Measurements from ENCODE around the gene NOP9. TPM values are rescaled to one million over a fixed set of nuclear protein-coding genes. Genes with fewer than 3 reads are reported as not detected.
"Not testable (repeated sequence)": the region's sequence is repeated elsewhere in the genome, so short reads cannot be mapped to it uniquely, and the experiment has no call there.

NOP9 gene
- total RNA-seq, 2 donors from 2014 or later = 25.7 to 27.7 TPM

- H3K9me3 ChIP-seq (ENCODE audit: control insufficient read depth, low read length, poor library complexity, severe bottlenecking); H3K36me3 Mint-ChIP-seq (ENCODE audit: low read depth); H3K4me3 Mint-ChIP-seq; H3K27ac Mint-ChIP-seq; ATAC-seq; DNase-seq; H3K4me1 Mint-ChIP-seq: not testable (repeated sequence)
- peaks cover 50% of the 10 kb centered on the region for H3K27me3 Mint-ChIP-seq
These were observed 54.8 kb downstream of the NOP9 start for GRCh38 chr14:24354482-24354825.

- Mint-ChIP-seq H3K4me3 (no peak overlapping the region), H3K36me3 (ENCODE audit: low read depth) (peaks cover 3% of the 10 kb centered on the region), H3K27me3 (peaks cover 49% of the 10 kb centered on the region), H3K4me1 (peaks cover 5% of the 10 kb centered on the region), H3K27ac (no peak overlapping the region)
- DNase-seq (no peak), ATAC-seq (no peak)
- no peaks in the 10 kb centered on the region for H3K9me3 ChIP-seq (ENCODE audit: control insufficient read depth, low read length, poor library complexity, severe bottlenecking)
These were observed 55.4 kb downstream of the NOP9 start for GRCh38 chr14:24355009-24355408.

GRCh38 chr14:24356208-24356607 lies 56.6 kb downstream of the NOP9 start:
- H3K4me3 Mint-ChIP-seq = no peak overlapping the region
- peaks cover 5% of the 10 kb centered on the region for H3K4me1 Mint-ChIP-seq
- ATAC-seq (no peak), DNase-seq (no peak)
- peaks cover 2% of the 10 kb centered on the region for H3K36me3 Mint-ChIP-seq (ENCODE audit: low read depth)
- peaks cover 44% of the 10 kb centered on the region for H3K27me3 Mint-ChIP-seq
- H3K9me3 ChIP-seq (ENCODE audit: control insufficient read depth, low read length, poor library complexity, severe bottlenecking) = no peaks in the 10 kb centered on the region
- no peak overlapping the region for H3K27ac Mint-ChIP-seq

Other genes starting within 250 kb of the NOP9 start
- under 1 TPM in 1 of 2 donors, not detected in 1; 0.31 TPM for gene CARMIL3, start 247.8 kb upstream of the NOP9 start, total RNA-seq
- not detected for gene CPNE6, start 228.3 kb upstream of the NOP9 start, total RNA-seq
- 10 to 100 TPM; 14.2 to 15.5 TPM for gene PCK2, start 205.5 kb upstream of the NOP9 start, total RNA-seq
- 10 to 100 TPM; 75.5 to 86.1 TPM for gene DCAF11, start 185.1 kb upstream of the NOP9 start, total RNA-seq
- gene NRL, start 184.9 kb upstream of the NOP9 start, total RNA-seq = 1 to 10 TPM; 2.2 to 3.2 TPM
- 1 to 10 TPM; 1.4 to 1.9 TPM for gene FITM1, start 169.2 kb upstream of the NOP9 start, total RNA-seq
- gene PSME1, start 163.7 kb upstream of the NOP9 start, total RNA-seq = 100 to 1,000 TPM; 235 to 257 TPM
- 1 to 10 TPM; 8.3 to 9.7 TPM for gene EMC9, start 158.3 kb upstream of the NOP9 start, total RNA-seq
- gene PSME2, start 153.2 kb upstream of the NOP9 start, total RNA-seq = 100 to 1,000 TPM; 134 to 141 TPM
- 10 to 100 TPM; 85.8 to 98.3 TPM for gene RNF31, start 152.4 kb upstream of the NOP9 start, total RNA-seq
- 100 to 1,000 TPM; 172 to 230 TPM for gene IRF9, start 138.6 kb upstream of the NOP9 start, total RNA-seq
- 10 to 100 TPM; 66.3 to 94.8 TPM for gene REC8, start 127.8 kb upstream of the NOP9 start, total RNA-seq
- 10 to 100 TPM; 46.6 to 47.3 TPM for gene IPO4, start 111.0 kb upstream of the NOP9 start, total RNA-seq
- gene TM9SF1, start 104.4 kb upstream of the NOP9 start, total RNA-seq = 10 to 100 TPM; 22.3 to 22.6 TPM
- under 1 TPM; 0.27 to 0.55 TPM for gene TSSK4, start 94.2 kb upstream of the NOP9 start, total RNA-seq
- 10 to 100 TPM; 69.9 to 77.2 TPM for gene CHMP4A, start 86.4 kb upstream of the NOP9 start, total RNA-seq
- gene MDP1, start 83.8 kb upstream of the NOP9 start, total RNA-seq = 1 to 10 TPM; 4.0 to 5.9 TPM
- 10 to 100 TPM; 90.0 to 99.5 TPM for gene NEDD8, start 67.5 kb upstream of the NOP9 start, total RNA-seq
- 10 to 100 TPM; 37.0 to 44.0 TPM for gene GMPR2, start 66.9 kb upstream of the NOP9 start, total RNA-seq
- gene TINF2, start 57.2 kb upstream of the NOP9 start, total RNA-seq = 100 to 1,000 TPM; 106 to 107 TPM
- 1 to 10 TPM; 3.4 to 4.3 TPM for gene TGM1, start 36.7 kb upstream of the NOP9 start, total RNA-seq
- 10 to 100 TPM; 54.4 to 72.1 TPM for gene RABGGTA, start 28.3 kb upstream of the NOP9 start, total RNA-seq
- gene DHRS1, start 70 bp upstream of the NOP9 start, total RNA-seq = 10 to 100 TPM; 24.0 to 27.0 TPM
- 10 to 100 TPM; 14.5 to 16.8 TPM for gene CIDEB, start 8.1 kb downstream of the NOP9 start, total RNA-seq
- gene LTB4R2, start 10.3 kb downstream of the NOP9 start, total RNA-seq = 10 to 100 TPM; 17.3 to 23.3 TPM
- 10 to 100 TPM; 21.5 to 23.1 TPM for gene LTB4R, start 11.7 kb downstream of the NOP9 start, total RNA-seq
- 1 to 10 TPM; 5.4 to 7.9 TPM for gene ADCY4, start 35.2 kb downstream of the NOP9 start, total RNA-seq
- 10 to 100 TPM; 22.7 to 26.1 TPM for gene RIPK3, start 40.1 kb downstream of the NOP9 start, total RNA-seq
- not detected for gene NFATC4, start 68.3 kb downstream of the NOP9 start, total RNA-seq
- gene NYNRIN, start 99.2 kb downstream of the NOP9 start, total RNA-seq = under 1 TPM in 1 of 2 donors, not detected in 1; 0.22 TPM
- 1 to 10 TPM; 4.2 to 6.0 TPM for gene CBLN3, start 129.8 kb downstream of the NOP9 start, total RNA-seq
- 100 to 1,000 TPM; 118 to 128 TPM for gene KHNYN, start 130.1 kb downstream of the NOP9 start, total RNA-seq
- gene SDR39U1, start 142.9 kb downstream of the NOP9 start, total RNA-seq = 10 to 100 TPM; 64.3 to 82.6 TPM
- gene CMA1, start 208.4 kb downstream of the NOP9 start, total RNA-seq = not detected

All from T-helper 17 cell (primary cell).